HEK293 (cell line): ENCODE data around the gene PRKG1.
"Not testable (repeated sequence)": the region's sequence is repeated elsewhere in the genome, so short reads cannot be mapped to it uniquely, and the experiment has no call there.

Source experiments
- CTCF ChIA-PET: fragments of 350-600 bp; formaldehyde crosslinking; extraction: SDS; loops from one replicate; lab custom pipeline; 2021; ENCODE audit warnings: antibody characterized with exemption; lab: Yijun Ruan, JAX
- POLR2A ChIA-PET: fragments of 300-600 bp; formaldehyde crosslinking; extraction: SDS; loops from one replicate; lab custom pipeline; 2020; ENCODE audit warnings: antibody characterized with exemption, inconsistent platforms; lab: Yijun Ruan, JAX
- H3K27ac ChIP-seq: fragments of 200-500 bp; sonication (Bioruptor generic); 2 replicates; pipeline ENCODE4 v1.5.1; 2014; ENCODE audit warnings: low read depth, low read length, control low read depth, inconsistent platforms; ENCODE audit errors: extremely low read depth
- H3K36me3 ChIP-seq, 2 experiments: fragments of 200-500 bp in 1 of 2; sonication (Bioruptor generic) in 1 of 2; 1 replicate in 1 of 2; 2 replicates in 1 of 2; pipeline ENCODE4 v1.5.1; 2014 to 2017; ENCODE audit warnings: inconsistent platforms in 2 of 2, low read length in 2 of 2; ENCODE audit not compliant: control insufficient read depth in 2 of 2, insufficient read depth in 1 of 2
- H3K4me1 ChIP-seq: fragments of 200-500 bp; sonication (Bioruptor generic); 2 replicates; pipeline ENCODE4 v1.5.1; 2014; ENCODE audit warnings: mild to moderate bottlenecking, low read length, inconsistent platforms; ENCODE audit not compliant: control insufficient read depth, insufficient read depth
- H3K4me3 ChIP-seq: 2 replicates; pipeline ENCODE4 v1.5.1; 2011; ENCODE audit warnings: low read depth, mild to moderate bottlenecking, control low read depth, low read length, moderate library complexity
- H3K9me3 ChIP-seq: fragments of 200-500 bp; sonication (Bioruptor generic); 2 replicates; pipeline ENCODE4 v1.5.1; 2014; ENCODE audit warnings: low read depth, low read length, inconsistent platforms; ENCODE audit not compliant: control insufficient read depth, insufficient read depth
- RBAK ChIP-seq: fragments of 450-650 bp; formaldehyde crosslinking; IDR thresholded peaks from 2 replicates; pipeline ENCODE4 v1.5.1; 2016; ENCODE audit warnings: missing biosample characterization, missing genetic modification characterization
- ZBTB44 ChIP-seq: fragments of 450-650 bp; IDR thresholded peaks from 2 replicates; pipeline ENCODE4 v1.5.1; 2018; ENCODE audit warnings: missing biosample characterization, mild to moderate bottlenecking, missing genetic modification characterization
- ZNF133 ChIP-seq: fragments of 450-650 bp; formaldehyde crosslinking; IDR thresholded peaks from 2 replicates; pipeline ENCODE4 v1.5.1; 2016; ENCODE audit warnings: missing biosample characterization, missing genetic modification characterization
- ZNF211 ChIP-seq: fragments of 450-650 bp; formaldehyde crosslinking; IDR thresholded peaks from 2 replicates; pipeline ENCODE4 v1.5.1; 2016; ENCODE audit warnings: low read depth, missing biosample characterization, missing genetic modification characterization
- ZNF341 ChIP-seq: fragments of 450-650 bp; formaldehyde crosslinking; IDR thresholded peaks from 2 replicates; pipeline ENCODE4; 2016; ENCODE audit warnings: low read depth, missing biosample characterization, missing genetic modification characterization
- ZNF366 ChIP-seq: fragments of 450-650 bp; formaldehyde crosslinking; conservative IDR thresholded peaks from 2 replicates; pipeline ENCODE4 v1.5.1; 2016; ENCODE audit warnings: missing biosample characterization, missing genetic modification characterization
- ZNF398 ChIP-seq: fragments of 450-650 bp; formaldehyde crosslinking; IDR thresholded peaks from 2 replicates; pipeline ENCODE4 v1.5.1; 2017; ENCODE audit warnings: missing biosample characterization, missing genetic modification characterization
- ZNF423 ChIP-seq: fragments of 450-650 bp; formaldehyde crosslinking; IDR thresholded peaks from 2 replicates; pipeline ENCODE4 v1.5.1; 2016; ENCODE audit warnings: missing biosample characterization, missing genetic modification characterization
- ZNF610 ChIP-seq: fragments of 450-650 bp; formaldehyde crosslinking; IDR thresholded peaks from 2 replicates; pipeline ENCODE4 v1.5.1; 2016; ENCODE audit warnings: missing biosample characterization, missing genetic modification characterization, borderline replicate concordance
- ZNF654 ChIP-seq: fragments of 450-650 bp; formaldehyde crosslinking; IDR thresholded peaks from 2 replicates; pipeline ENCODE4 v1.5.1; 2016; ENCODE audit warnings: low read depth, missing biosample characterization, missing genetic modification characterization
- ZNF785 ChIP-seq: fragments of 450-650 bp; formaldehyde crosslinking; IDR thresholded peaks from 2 replicates; pipeline ENCODE4 v1.5.1; 2016; ENCODE audit warnings: missing biosample characterization, missing genetic modification characterization
- TF ChIP-seq, protein P1 (sequence below): fragments of 450-650 bp; formaldehyde crosslinking; IDR thresholded peaks from 2 replicates; pipeline ENCODE4 v1.5.1; 2016; ENCODE audit warnings: missing biosample characterization, missing genetic modification characterization
- TF ChIP-seq, protein P2 (sequence below): fragments of 450-650 bp; formaldehyde crosslinking; IDR thresholded peaks from 2 replicates; pipeline ENCODE4 v1.5.1; 2016; ENCODE audit warnings: missing biosample characterization, missing genetic modification characterization
- TF ChIP-seq, protein P3 (sequence below): fragments of 450-650 bp; formaldehyde crosslinking; IDR thresholded peaks from 2 replicates; pipeline ENCODE4 v1.5.1; 2017; ENCODE audit warnings: missing biosample characterization, missing genetic modification characterization

Gene PRKG1

DNA sequence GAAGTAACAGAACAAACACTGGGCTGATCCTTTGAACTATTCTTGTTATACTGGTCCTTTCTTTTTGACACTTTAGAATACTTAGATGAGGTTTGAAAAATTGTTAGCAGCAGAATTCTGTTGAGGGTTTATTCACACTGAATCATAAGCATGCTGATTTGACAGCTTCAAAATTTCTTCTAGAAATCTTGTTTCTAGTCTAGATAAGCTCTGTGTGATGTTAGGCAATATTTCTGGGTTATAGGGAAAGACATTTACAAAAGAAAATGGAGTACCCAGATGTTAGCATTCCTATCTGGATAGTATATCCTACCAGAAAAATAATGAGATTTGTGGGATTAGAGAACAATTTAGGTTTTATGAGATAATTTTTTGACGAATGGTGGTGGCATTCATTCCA is 613.0 kb downstream of the PRKG1 start (continued):
- no peak for TF ChIP-seq ZNF423 (tag by site-specific recombination)
- no peak for TF ChIP-seq ZNF211 (tag by site-specific recombination)

GRCh38 chr10:51688826-51689225 is 614.5 kb downstream of the PRKG1 start:
- H3K36me3 ChIP-seq, H3K4me1 ChIP-seq, H3K4me3 ChIP-seq, POLR2A ChIA-PET, H3K9me3 ChIP-seq, H3K27ac ChIP-seq, CTCF ChIA-PET: not testable (repeated sequence)

DNA sequence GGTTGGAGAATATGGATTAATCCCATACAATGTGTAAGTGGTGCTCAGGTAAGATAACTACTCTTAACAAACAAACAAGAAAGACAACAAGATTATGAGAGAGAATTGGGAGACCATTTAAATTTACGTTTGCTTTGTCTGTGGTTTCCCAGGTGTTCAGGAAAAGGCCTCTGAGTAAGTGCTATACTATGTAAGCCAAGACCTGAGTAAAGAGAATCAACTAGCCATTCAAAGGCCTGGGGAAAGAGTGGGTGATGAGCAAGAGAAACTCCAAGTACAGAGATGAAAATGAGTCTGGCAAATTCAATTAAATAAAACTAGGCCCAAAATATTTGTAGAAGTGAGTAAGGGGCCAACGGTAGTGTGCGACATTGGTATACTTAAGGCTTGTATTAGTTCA is 615.2 kb downstream of the PRKG1 start:
- no peaks in the 10 kb centered on the region for H3K4me1 ChIP-seq
- H3K36me3 ChIP-seq = no peaks in the 10 kb centered on the region
- ChIA-PET CTCF (no interaction called here), POLR2A (no interaction called here)
- no peaks in the 10 kb centered on the region for H3K9me3 ChIP-seq
- no peak overlapping the region for H3K4me3 ChIP-seq
- TF ChIP-seq RBAK (tag by site-specific recombination) = no peak
- TF ChIP-seq ZNF133 = 0 out of 2 replicates have a peak, but pooled peaks have one; percentile 21
- H3K27ac ChIP-seq = no peak overlapping the region

- no peak overlapping the region for H3K4me3 ChIP-seq
- ChIA-PET CTCF (no interaction called here), POLR2A (interaction anchor here (0.7 kb wide), 1 partner anchor 11 kb away, joined by 3 read pairs; no protein-coding TSS in a partner anchor)
- H3K36me3 ChIP-seq = no peaks in the 10 kb centered on the region
- H3K4me1 ChIP-seq = no peaks in the 10 kb centered on the region
- no peak overlapping the region for H3K27ac ChIP-seq
- no peaks in the 10 kb centered on the region for H3K9me3 ChIP-seq
- TF ChIP-seq ZNF341 (tag by site-specific recombination) (no peak), ZNF654 (tag by site-specific recombination) (no peak), ZNF366 (tag by site-specific recombination) (no peak), ZNF785 (tag by site-specific recombination) (no peak), ZBTB44 (tag by site-specific recombination) (no peak), ZNF398 (no peak), ZNF610 (no peak)
- TF ChIP-seq, protein P1, sequence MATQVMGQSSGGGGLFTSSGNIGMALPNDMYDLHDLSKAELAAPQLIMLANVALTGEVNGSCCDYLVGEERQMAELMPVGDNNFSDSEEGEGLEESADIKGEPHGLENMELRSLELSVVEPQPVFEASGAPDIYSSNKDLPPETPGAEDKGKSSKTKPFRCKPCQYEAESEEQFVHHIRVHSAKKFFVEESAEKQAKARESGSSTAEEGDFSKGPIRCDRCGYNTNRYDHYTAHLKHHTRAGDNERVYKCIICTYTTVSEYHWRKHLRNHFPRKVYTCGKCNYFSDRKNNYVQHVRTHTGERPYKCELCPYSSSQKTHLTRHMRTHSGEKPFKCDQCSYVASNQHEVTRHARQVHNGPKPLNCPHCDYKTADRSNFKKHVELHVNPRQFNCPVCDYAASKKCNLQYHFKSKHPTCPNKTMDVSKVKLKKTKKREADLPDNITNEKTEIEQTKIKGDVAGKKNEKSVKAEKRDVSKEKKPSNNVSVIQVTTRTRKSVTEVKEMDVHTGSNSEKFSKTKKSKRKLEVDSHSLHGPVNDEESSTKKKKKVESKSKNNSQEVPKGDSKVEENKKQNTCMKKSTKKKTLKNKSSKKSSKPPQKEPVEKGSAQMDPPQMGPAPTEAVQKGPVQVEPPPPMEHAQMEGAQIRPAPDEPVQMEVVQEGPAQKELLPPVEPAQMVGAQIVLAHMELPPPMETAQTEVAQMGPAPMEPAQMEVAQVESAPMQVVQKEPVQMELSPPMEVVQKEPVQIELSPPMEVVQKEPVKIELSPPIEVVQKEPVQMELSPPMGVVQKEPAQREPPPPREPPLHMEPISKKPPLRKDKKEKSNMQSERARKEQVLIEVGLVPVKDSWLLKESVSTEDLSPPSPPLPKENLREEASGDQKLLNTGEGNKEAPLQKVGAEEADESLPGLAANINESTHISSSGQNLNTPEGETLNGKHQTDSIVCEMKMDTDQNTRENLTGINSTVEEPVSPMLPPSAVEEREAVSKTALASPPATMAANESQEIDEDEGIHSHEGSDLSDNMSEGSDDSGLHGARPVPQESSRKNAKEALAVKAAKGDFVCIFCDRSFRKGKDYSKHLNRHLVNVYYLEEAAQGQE (tag by site-specific recombination) = no peak
- TF ChIP-seq, protein P2, sequence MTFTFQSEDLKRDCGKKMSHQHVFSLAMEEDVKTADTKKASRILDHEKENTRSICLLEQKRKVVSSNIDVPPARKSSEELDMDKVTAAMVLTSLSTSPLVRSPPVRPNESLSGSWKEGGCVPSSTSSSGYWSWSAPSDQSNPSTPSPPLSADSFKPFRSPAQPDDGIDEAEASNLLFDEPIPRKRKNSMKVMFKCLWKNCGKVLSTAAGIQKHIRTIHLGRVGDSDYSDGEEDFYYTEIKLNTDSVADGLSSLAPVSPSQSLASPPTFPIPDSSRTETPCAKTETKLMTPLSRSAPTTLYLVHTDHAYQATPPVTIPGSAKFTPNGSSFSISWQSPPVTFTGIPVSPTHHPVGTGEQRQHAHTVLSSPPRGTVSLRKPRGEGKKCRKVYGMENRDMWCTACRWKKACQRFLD (tag by site-specific recombination) = no peak
- TF ChIP-seq, protein P3, sequence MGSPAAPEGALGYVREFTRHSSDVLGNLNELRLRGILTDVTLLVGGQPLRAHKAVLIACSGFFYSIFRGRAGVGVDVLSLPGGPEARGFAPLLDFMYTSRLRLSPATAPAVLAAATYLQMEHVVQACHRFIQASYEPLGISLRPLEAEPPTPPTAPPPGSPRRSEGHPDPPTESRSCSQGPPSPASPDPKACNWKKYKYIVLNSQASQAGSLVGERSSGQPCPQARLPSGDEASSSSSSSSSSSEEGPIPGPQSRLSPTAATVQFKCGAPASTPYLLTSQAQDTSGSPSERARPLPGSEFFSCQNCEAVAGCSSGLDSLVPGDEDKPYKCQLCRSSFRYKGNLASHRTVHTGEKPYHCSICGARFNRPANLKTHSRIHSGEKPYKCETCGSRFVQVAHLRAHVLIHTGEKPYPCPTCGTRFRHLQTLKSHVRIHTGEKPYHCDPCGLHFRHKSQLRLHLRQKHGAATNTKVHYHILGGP (tag by site-specific recombination) = no peak
These were observed 616.8 kb downstream of the PRKG1 start for GRCh38 chr10:51691135-51691534.
